ENCODE results near the gene MUCL3.
"Not testable (repeated sequence)": the region's sequence is repeated elsewhere in the genome, so short reads cannot be mapped to it uniquely, and the experiment has no call there.

Gene MUCL3

GRCh38 chr6:30988209-30988825 lies 47.5 kb downstream of the MUCL3 start:
- no peak for DNase-seq

GRCh38 chr6:30990422-30991086 lies 49.8 kb downstream of the MUCL3 start:
- DNase-seq: no peak

DNA sequence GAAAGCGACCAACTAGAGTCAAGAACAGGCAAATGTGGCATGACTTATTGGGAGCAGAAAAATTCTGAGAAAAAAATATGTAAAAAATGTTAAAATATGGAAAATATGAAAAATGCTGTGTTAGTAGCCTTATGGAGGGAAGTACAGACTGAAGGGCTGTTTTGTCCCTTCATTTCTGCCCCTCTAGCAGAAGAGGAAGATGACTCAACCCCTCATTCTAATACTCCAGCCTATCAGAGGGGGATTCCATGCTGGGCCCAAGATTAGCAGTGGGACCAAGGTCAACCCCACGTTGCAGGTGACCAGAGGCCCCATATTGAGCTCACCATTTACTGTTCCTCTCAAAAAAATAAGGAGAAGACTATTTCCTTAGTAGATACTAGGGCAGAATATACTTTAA lies 51.1 kb downstream of the MUCL3 start:
- DNase-seq: no peak

- DNase-seq: no peak
Observed at GRCh38 chr6:30997301-30997700, 56.5 kb downstream of the MUCL3 start.

- DNase-seq: no peak
Observed at GRCh38 chr6:30998785-30999184, 58.0 kb downstream of the MUCL3 start.

GRCh38 chr6:31000067-31000860 lies 59.5 kb downstream of the MUCL3 start:
- DNase-seq: not testable (repeated sequence)

- DNase-seq: no peak
Observed at GRCh38 chr6:31001281-31001888, 60.6 kb downstream of the MUCL3 start.

GRCh38 chr6:31002471-31002870 lies 61.7 kb downstream of the MUCL3 start:
- no peak for DNase-seq

Measured in SHP77 (cell line).